GM19193 (cell line): Measurements from ENCODE around the gene TF.

Experiments
- POLR2A ChIP-seq: IDR thresholded peaks from 4 replicates; pipeline ENCODE4 v1.6.1; 2011; ENCODE audit not compliant: insufficient read depth, insufficient read length; ENCODE audit errors: extremely low read depth

Gene TF

DNA sequence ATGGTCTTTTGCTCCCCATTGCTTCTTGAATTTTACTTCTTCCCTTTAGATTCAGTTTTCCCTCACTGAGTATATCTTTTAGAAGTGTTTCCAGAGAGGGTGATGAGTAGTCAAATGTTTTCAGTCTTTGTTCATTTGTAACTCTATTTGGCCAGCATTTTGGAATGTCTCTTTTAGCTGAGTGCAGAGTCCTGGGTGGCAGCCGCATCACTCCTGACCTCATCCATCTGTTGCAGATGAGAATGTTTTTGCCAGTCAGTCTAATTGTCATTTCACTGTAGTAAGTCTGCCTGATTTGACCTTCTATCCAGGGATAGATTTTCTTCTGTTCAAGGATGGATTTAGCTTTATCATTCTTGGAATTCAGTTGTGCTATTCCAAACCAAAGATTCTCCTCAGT lies 66.7 kb downstream of the TF start:
- TF ChIP-seq POLR2A: no peak

DNA sequence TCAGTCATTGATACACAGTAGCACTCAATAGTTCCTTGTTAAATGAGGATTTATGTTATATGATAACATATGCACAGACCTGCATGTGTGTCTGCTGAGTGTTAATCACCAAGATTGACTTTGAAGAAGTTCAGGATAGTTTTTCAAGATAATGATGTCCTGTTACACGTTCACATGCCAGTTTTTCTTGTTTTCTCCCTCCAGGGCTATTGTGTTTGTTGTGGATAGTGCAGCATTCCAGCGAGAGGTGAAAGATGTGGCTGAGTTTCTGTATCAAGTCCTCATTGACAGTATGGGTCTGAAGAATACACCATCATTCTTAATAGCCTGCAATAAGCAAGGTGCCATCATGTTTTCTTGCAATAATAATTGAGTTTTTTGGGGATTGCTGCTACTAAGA lies 69.2 kb downstream of the TF start:
- no peak for TF ChIP-seq POLR2A

- TF ChIP-seq POLR2A: no peak
These were observed 73.9 kb downstream of the TF start for GRCh38 chr3:133820129-133820528.

- no peak for TF ChIP-seq POLR2A
These were observed 74.9 kb downstream of the TF start for GRCh38 chr3:133820889-133821675.

DNA sequence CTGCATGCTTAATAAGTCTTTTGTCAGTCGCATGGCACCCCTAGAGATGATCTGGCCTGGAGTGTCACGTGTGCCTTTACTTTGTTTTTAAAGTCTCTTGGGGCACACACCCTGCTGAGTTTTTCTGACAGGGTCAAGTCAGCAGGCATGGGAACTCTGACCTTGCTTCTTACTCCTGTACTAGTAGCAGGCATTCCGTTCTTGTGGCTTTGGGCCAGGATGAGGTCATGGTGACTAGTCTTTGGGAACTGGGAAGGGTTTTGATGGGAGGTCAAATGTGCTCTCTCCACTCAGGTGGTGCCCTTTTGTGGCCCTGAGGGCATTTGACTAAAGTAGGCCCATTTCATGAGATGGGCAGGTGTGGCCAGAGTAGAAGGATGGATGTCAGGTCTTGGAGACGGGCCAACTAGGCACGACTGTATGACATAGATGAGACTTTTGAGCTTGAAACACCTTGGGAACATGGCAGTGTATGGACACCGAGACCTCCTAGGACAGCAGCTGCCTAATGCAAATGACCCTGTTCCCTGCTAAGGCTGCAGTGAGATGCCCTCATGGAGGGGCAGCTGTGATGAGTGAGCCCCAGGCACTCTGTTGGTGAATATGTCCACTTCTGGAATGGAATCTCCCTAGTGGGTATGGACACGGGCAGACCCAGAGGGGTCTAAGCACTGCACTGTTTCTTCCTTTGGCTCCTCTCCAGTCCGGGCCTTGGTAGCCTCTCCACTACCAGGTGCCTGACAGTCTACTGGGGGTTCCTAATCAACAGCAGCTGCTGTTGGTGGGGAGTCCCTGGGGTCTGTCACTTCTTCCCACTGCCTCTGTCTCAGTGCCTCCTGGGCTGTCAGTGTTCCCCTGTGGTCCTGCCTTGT lies 75.8 kb downstream of the TF start:
- TF ChIP-seq POLR2A: peak; percentile 21

GRCh38 chr3:133824961-133825485 lies 78.8 kb downstream of the TF start:
- no peak for TF ChIP-seq POLR2A

DNA sequence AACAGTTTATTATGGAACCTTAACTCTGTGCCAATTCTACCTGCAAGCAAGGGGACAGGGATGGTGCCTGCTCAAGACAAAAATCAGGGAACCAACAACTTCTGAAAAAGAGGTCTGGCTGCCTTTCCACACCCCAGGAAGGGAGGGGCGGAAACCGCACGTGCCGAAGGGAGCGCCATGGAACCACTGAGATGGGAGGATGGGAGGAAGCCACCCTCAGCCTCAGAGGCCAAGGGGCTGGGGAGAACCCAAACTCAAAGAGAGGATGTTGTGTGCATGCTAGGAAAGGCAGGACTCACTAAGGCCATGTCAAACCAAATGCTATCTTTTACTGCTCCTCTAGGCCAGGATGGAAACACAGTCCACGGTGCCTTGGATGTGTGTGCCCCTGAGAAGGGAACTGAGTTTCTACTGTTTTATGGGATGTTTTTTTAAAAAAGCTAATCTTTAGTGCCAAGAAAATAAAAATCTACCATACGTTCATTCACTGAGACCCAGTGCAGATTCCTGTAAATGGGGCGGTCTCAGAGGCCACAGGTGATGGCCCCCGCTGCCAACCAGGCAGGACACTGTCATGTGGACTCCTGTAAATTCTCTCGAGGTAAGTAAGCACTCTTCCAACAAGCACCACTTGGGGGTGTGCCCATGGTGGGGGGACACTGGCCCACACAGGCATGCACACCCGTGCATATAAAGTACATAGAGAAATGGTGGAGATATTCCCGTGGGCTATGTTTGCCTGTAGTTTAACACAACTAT lies 80.0 kb downstream of the TF start:
- TF ChIP-seq POLR2A: no peak

- TF ChIP-seq POLR2A: no peak
These were observed 80.9 kb downstream of the TF start for GRCh38 chr3:133827136-133827535.

- no peak for TF ChIP-seq POLR2A
These were observed 81.5 kb downstream of the TF start for GRCh38 chr3:133827684-133828083.

- TF ChIP-seq POLR2A: no peak
These were observed 82.5 kb downstream of the TF start for GRCh38 chr3:133828576-133829309.

GRCh38 chr3:133829310-133829707 lies 83.1 kb downstream of the TF start:
- TF ChIP-seq POLR2A: no peak

DNA sequence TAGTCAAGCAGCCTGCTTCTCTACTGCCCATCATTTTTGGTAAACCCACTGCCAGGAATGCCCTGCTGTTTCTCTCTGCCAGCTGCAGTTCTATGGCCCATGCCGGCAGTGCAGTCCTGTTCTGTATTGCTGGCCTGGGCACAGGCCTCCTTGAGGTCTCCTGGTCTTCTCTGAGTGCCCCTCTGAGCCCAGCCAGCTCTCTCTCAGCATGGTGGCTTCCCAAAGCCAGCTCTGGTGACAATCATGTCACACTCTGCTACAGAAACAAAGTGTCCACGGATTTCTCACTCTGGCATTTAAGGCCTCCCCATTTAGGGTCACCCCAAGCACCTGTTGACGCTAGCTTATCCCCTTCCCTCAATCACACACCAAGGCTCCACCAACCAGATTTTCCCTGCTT lies 83.9 kb downstream of the TF start:
- TF ChIP-seq POLR2A: no peak

GRCh38 chr3:133831966-133832801 lies 86.0 kb downstream of the TF start:
- no peak for TF ChIP-seq POLR2A

GRCh38 chr3:133832802-133833144 lies 86.6 kb downstream of the TF start:
- TF ChIP-seq POLR2A: no peak
